IMR-90 (cell line): ENCODE results near the gene B3GLCT. TPM values are rescaled to one million over a fixed set of nuclear protein-coding genes. Genes with fewer than 3 reads are reported as not detected.

ENCODE experiments used
- ATAC-seq: fragments of 200-7000 bp; cut with Tn5 transposase; 2 replicates; pipeline ENCODE4 v1.9.1; 2020; ENCODE audit warnings: low read depth, mild to moderate bottlenecking, moderate library complexity
- BruUV-seq: library from RNA; stranded (reverse); fragments of 400-500 nt; replicated peaks from 2 replicates; lab custom pipeline; 2021; lab: Mats Ljungman, UMichigan
- CTCF ChIA-PET: fragments of 300-600 bp; formaldehyde crosslinking; extraction: SDS; loops from one replicate; lab custom pipeline; 2021; ENCODE audit warnings: antibody characterized with exemption; lab: Yijun Ruan, JAX
- POLR2A ChIA-PET: fragments of 300-600 bp; sonication (Branson Sonifier 250); formaldehyde crosslinking; loops from one replicate; lab custom pipeline; 2022; ENCODE audit warnings: antibody characterized with exemption; ENCODE audit not compliant: unreplicated experiment; lab: Charles Lee
- DNase-seq: peaks from one replicate; pipeline ENCODE4 v3.0.0; 2013
- H2AFZ ChIP-seq: replicated peaks from 2 replicates; pipeline ENCODE3; 2013; ENCODE audit warnings: low read length, mild to moderate bottlenecking; ENCODE audit not compliant: poor library complexity
- H2AK5ac ChIP-seq: 2 replicates; pipeline ENCODE4 v1.6.1; 2013; ENCODE audit warnings: low read depth, low read length, inconsistent platforms
- H2AK9ac ChIP-seq: replicated peaks from 2 replicates; pipeline ENCODE3; 2013; ENCODE audit warnings: mild to moderate bottlenecking, low read depth, low read length, moderate library complexity; ENCODE audit not compliant: poor library complexity
- H2BK120ac ChIP-seq: 2 replicates; pipeline ENCODE4 v1.6.1; 2013; ENCODE audit warnings: low read depth, low read length, inconsistent platforms
- H2BK15ac ChIP-seq: 3 replicates; pipeline ENCODE4 v1.6.1; 2013; ENCODE audit warnings: low read depth, low read length, inconsistent platforms
- H2BK20ac ChIP-seq: 2 replicates; pipeline ENCODE4 v1.6.1; 2013; ENCODE audit warnings: low read depth, mild to moderate bottlenecking, inconsistent platforms, low read length, moderate library complexity
- H2BK5ac ChIP-seq: 2 replicates; pipeline ENCODE4 v1.6.1; 2013; ENCODE audit warnings: mild to moderate bottlenecking, low read depth, low read length, inconsistent platforms; ENCODE audit not compliant: poor library complexity, severe bottlenecking
- H3K14ac ChIP-seq: replicated peaks from 2 replicates; pipeline ENCODE4 v1.6.1; 2013; ENCODE audit warnings: low read depth, low read length, inconsistent platforms
- H3K18ac ChIP-seq: 2 replicates; pipeline ENCODE4 v1.6.1; 2013; ENCODE audit warnings: low read depth, low read length, control low read depth
- H3K23ac ChIP-seq: 2 replicates; pipeline ENCODE4 v1.6.1; 2013; ENCODE audit warnings: low read depth, low read length, inconsistent platforms
- H3K27ac ChIP-seq: 2 replicates; pipeline ENCODE4 v1.5.1; 2013; ENCODE audit warnings: mild to moderate bottlenecking, control low read depth, low read length; ENCODE audit not compliant: insufficient read depth
- H3K27me3 ChIP-seq: 2 replicates; pipeline ENCODE4 v1.6.1; 2013; ENCODE audit warnings: low read length; ENCODE audit not compliant: control insufficient read depth, insufficient read depth
- H3K36me3 ChIP-seq: 2 replicates; pipeline ENCODE4 v1.6.1; 2013; ENCODE audit warnings: low read length, mixed read lengths; ENCODE audit not compliant: control insufficient read depth, insufficient read depth
- H3K4ac ChIP-seq: 2 replicates; pipeline ENCODE4 v1.6.1; 2013; ENCODE audit warnings: low read depth, low read length, inconsistent platforms
- H3K4me1 ChIP-seq: 2 replicates; pipeline ENCODE4 v1.6.1; 2013; ENCODE audit warnings: low read length, mixed read lengths; ENCODE audit not compliant: control insufficient read depth, insufficient read depth
- H3K4me2 ChIP-seq: 2 replicates; pipeline ENCODE4 v1.6.1; 2013; ENCODE audit warnings: low read depth, mild to moderate bottlenecking, control low read depth, low read length, moderate library complexity
- H3K4me3 ChIP-seq: 2 replicates; pipeline ENCODE4 v1.5.1; 2013; ENCODE audit warnings: low read depth, mild to moderate bottlenecking, control low read depth, low read length, moderate library complexity; ENCODE audit not compliant: insufficient read depth
- H3K56ac ChIP-seq: 2 replicates; pipeline ENCODE4 v1.6.1; 2013; ENCODE audit warnings: low read length, inconsistent platforms; ENCODE audit not compliant: insufficient read depth; ENCODE audit errors: extremely low read depth
- H3K79me1 ChIP-seq, 2 experiments: 2 replicates each; pipeline ENCODE4 v1.6.1; 2013; ENCODE audit warnings: low read length in 2 of 2, inconsistent platforms in 1 of 2, low read depth in 1 of 2
- H3K9ac ChIP-seq: 2 replicates; pipeline ENCODE4 v1.6.1; 2013; ENCODE audit warnings: low read depth, low read length, control low read depth
- H3K9me1 ChIP-seq: 2 replicates; pipeline ENCODE4 v1.6.1; 2013; ENCODE audit warnings: low read length, inconsistent platforms; ENCODE audit not compliant: insufficient read depth
- H3K9me3 ChIP-seq: 2 replicates; pipeline ENCODE4 v1.6.1; 2013; ENCODE audit warnings: low read length; ENCODE audit not compliant: control insufficient read depth, insufficient read depth
- H4K20me1 ChIP-seq: 2 replicates; pipeline ENCODE4 v1.6.1; 2013; ENCODE audit warnings: low read length, inconsistent platforms; ENCODE audit not compliant: insufficient read depth
- H4K5ac ChIP-seq: 2 replicates; pipeline ENCODE4 v1.6.1; 2013; ENCODE audit warnings: mild to moderate bottlenecking, low read depth, low read length, control low read depth
- H4K8ac ChIP-seq, 2 experiments: 2 replicates each; pipeline ENCODE4 v1.6.1; 2013; ENCODE audit warnings: low read depth in 2 of 2, low read length in 2 of 2, control low read depth in 1 of 2, inconsistent platforms in 1 of 2
- H4K91ac ChIP-seq: 2 replicates; pipeline ENCODE4 v1.6.1; 2013; ENCODE audit warnings: low read depth, low read length, inconsistent platforms; ENCODE audit not compliant: insufficient read depth
- BHLHE40 ChIP-seq: fragments of 150-350 bp; IDR thresholded peaks from 2 replicates; pipeline ENCODE4 v1.6.1; 2016; ENCODE audit warnings: mild to moderate bottlenecking, low read depth, low read length
- CTCF ChIP-seq: conservative IDR thresholded peaks from 2 replicates; pipeline ENCODE4 v1.5.1; 2012; ENCODE audit warnings: mild to moderate bottlenecking, low read depth, low read length, improper control_type of control experiment
- ELK1 ChIP-seq: fragments of 150-350 bp; IDR thresholded peaks from 2 replicates; pipeline ENCODE4 v1.6.1; 2016; ENCODE audit warnings: low read depth, mild to moderate bottlenecking, low read length, moderate library complexity, borderline replicate concordance
- FOS ChIP-seq: fragments of 150-350 bp; IDR thresholded peaks from 2 replicates; pipeline ENCODE4 v1.6.1; 2016; ENCODE audit warnings: low read depth, low read length
- MAFK ChIP-seq: IDR thresholded peaks from 2 replicates; pipeline ENCODE4 v1.6.1; 2012; ENCODE audit warnings: low read depth, low read length, improper control_type of control experiment
- MAZ ChIP-seq: IDR thresholded peaks from 2 replicates; pipeline ENCODE4 v1.6.1; 2012; ENCODE audit warnings: low read depth, mild to moderate bottlenecking, low read length, improper control_type of control experiment, moderate library complexity, borderline replicate concordance
- MXI1 ChIP-seq: IDR thresholded peaks from 2 replicates; pipeline ENCODE4 v1.6.1; 2012; ENCODE audit warnings: low read depth, mild to moderate bottlenecking, low read length, moderate library complexity, borderline replicate concordance
- NFE2L2 ChIP-seq: fragments of 150-350 bp; IDR thresholded peaks from 2 replicates; pipeline ENCODE4 v1.6.1; 2016; ENCODE audit warnings: low read depth, mild to moderate bottlenecking, low read length
- POLR2A ChIP-seq: IDR thresholded peaks from 2 replicates; pipeline ENCODE4 v1.6.1; 2012; ENCODE audit warnings: mild to moderate bottlenecking, low read depth, low read length
- SMC3 ChIP-seq: fragments of 150-350 bp; IDR thresholded peaks from 2 replicates; pipeline ENCODE4 v1.6.1; 2016; ENCODE audit warnings: low read depth, mild to moderate bottlenecking, antibody characterized with exemption, low read length, moderate library complexity
- WGBS, 2 experiments: methylation state at CpG; one replicate each; pipeline versions ENCODE4 v1.1.5 to v1.1.7; 2013; ENCODE audit warnings: missing lambda C conversion rate in 2 of 2; ENCODE audit not compliant: insufficient read length in 1 of 2; ENCODE audit errors: extremely low coverage in 2 of 2; 5-methylcytosine and 5-hydroxymethylcytosine counted together
- dilution Hi-C: fragments of 300-500 bp; cut with HindIII; formaldehyde crosslinking; loops from one replicate; pipeline ENCODE4 v1.14.3; 2018; ENCODE audit warnings: low sequenced_read_pairs; ENCODE audit not compliant: unreplicated experiment
- in situ Hi-C: fragments of 300-500 bp; cut with MboI; formaldehyde crosslinking; loops from 3 replicates; pipeline ENCODE4 v1.14.3; 2019; ENCODE audit warnings: low sequenced_read_pairs, inconsistent platforms, mixed read lengths
- intact Hi-C: fragments of 100-400 bp; cut with micrococcal nuclease; formaldehyde crosslinking; loops from 2 replicates; pipeline ENCODE4 v1.10.0; 2022
- polyA plus RNA-seq, 3 experiments: library from polyadenylated mRNA; depleted of rRNA; stranded (reverse); fragments of >200 nt; gene quantifications; 2 replicates each; pipeline ENCODE4 v1.2.3, GENCODE V29; 2012; ENCODE audit warnings: low replicate concordance in 1 of 3
- total RNA-seq: library from RNA; depleted of rRNA; stranded (reverse); fragments of >200 nt; gene quantifications from 2 replicates; pipeline ENCODE4 v1.2.3, GENCODE V29; 2012

Gene B3GLCT
- total and polyA plus RNA-seq, 2 of the 4 experiments (the other 2 are of a cell fraction) = 2.0 to 4.5 TPM

- Histone ChIP-seq H3K4me2 (no peak overlapping the region), H3K9ac (no peak overlapping the region), H3K56ac (no peak overlapping the region), H3K27me3 (peaks cover 18% of the 10 kb centered on the region), H3K14ac (no peak overlapping the region), H4K8ac (no peak overlapping the region), H3K23ac (no peak overlapping the region), H3K4me1 (no peaks in the 10 kb centered on the region), H4K5ac (no peak overlapping the region), H3K9me1 (no peaks in the 10 kb centered on the region), H4K20me1 (no peaks in the 10 kb centered on the region), H3K79me1 (no peaks in the 10 kb centered on the region), H2AK5ac (no peak overlapping the region), H2AK9ac (no peak overlapping the region), H2BK20ac (no peak overlapping the region), H3K18ac (no peak overlapping the region), H3K9me3 (no peaks in the 10 kb centered on the region), H3K4me3 (no peak overlapping the region), H2BK120ac (no peak overlapping the region), H3K36me3 (no peaks in the 10 kb centered on the region), H2AFZ (no peak overlapping the region), H2BK5ac (no peak overlapping the region), H3K27ac (no peak overlapping the region), H2BK15ac (no peak overlapping the region), H4K91ac (no peak overlapping the region), H3K4ac (no peak overlapping the region)
- intact Hi-C loops = no loop called here
- dilution Hi-C loops = no loop called here
- in situ Hi-C loops = no loop called here
- CTCF ChIA-PET = no interaction called here
- POLR2A ChIA-PET = no interaction called here
- TF ChIP-seq CTCF (no peak), MXI1 (no peak), FOS (no peak), ELK1 (no peak), SMC3 (no peak), MAFK (no peak), POLR2A (no peak), BHLHE40 (no peak), MAZ (no peak), NFE2L2 (no peak)
- BruUV-seq = no TSS peak
- 90% methylated on average over 2 of the region's 6 CpGs; no CpG with 5 or more reads in 1 of the 2 experiments for WGBS, 2 experiments
- DNase-seq (no peak), ATAC-seq (no peak)
These were observed 7.5 kb upstream of the B3GLCT start for GRCh38 chr13:31192306-31192705.
